ENCODE results near the gene TMPRSS6. TPM values are rescaled to one million over a fixed set of nuclear protein-coding genes. Genes with fewer than 3 reads are reported as not detected.
"Not testable (repeated sequence)": the region's sequence is repeated elsewhere in the genome, so short reads cannot be mapped to it uniquely, and the experiment has no call there.

Gene TMPRSS6
- total RNA-seq, 1 experiment from 2014 or later = not detected

- DNase-seq (ENCODE audit: extremely low read depth, low read depth) = no peak
Measured at GRCh38 chr22:37090920-37091695, 18.4 kb downstream of the TMPRSS6 start.

- DNase-seq (ENCODE audit: extremely low read depth, low read depth) = no peak
Measured at GRCh38 chr22:37089434-37089833, 20.1 kb downstream of the TMPRSS6 start.

GRCh38 chr22:37088750-37089408 lies 20.6 kb downstream of the TMPRSS6 start:
- no peak for DNase-seq (ENCODE audit: extremely low read depth, low read depth)

DNA sequence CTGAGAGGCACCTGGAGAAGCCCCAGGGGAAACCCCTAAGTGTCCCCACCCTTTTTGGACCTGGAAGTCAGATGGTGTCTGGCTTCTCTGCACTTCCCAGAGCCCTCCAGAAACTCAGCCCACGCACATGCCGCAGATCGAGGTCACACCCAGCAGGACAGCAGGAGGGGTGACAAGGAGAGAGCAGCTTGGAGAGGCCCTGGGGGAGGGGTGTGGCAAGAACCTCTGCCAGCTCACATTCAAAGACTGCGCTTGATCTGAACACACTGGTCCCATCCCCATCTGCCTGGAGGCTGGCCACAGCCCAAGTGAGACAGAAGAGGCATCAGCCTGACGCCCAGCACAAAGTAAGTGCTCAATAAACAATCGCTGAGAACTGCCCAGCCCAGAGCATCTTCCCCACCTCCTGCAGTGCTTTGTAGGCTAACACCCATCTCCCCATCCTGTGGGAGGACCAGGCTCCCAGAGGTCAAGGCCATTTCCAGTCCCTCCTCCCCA lies 21.4 kb downstream of the TMPRSS6 start:
- no peak for DNase-seq (ENCODE audit: extremely low read depth, low read depth)

GRCh38 chr22:37086184-37086583 lies 23.3 kb downstream of the TMPRSS6 start:
- no peak for DNase-seq (ENCODE audit: extremely low read depth, low read depth)

DNA sequence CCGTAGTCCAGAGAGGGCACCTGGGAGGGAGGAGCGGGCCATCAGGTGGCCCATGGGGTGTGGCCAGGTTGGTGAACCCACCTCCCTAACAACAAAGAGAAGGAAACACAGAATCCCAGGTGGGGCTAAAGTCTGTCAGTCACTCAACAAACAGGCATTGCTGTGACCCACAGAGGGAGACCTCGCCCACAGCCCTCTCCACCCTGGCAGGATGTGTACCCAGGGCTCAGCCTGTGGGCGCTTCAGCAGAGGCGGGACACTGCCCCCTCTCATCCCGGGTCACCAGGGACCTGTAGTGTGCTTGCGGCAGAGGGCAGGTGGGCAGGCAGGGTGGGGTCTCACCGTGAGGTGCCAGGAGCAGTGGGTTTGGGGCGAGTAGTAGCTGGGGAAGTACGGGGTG lies 25.1 kb downstream of the TMPRSS6 start:
- no peak for DNase-seq (ENCODE audit: extremely low read depth, low read depth)

DNA sequence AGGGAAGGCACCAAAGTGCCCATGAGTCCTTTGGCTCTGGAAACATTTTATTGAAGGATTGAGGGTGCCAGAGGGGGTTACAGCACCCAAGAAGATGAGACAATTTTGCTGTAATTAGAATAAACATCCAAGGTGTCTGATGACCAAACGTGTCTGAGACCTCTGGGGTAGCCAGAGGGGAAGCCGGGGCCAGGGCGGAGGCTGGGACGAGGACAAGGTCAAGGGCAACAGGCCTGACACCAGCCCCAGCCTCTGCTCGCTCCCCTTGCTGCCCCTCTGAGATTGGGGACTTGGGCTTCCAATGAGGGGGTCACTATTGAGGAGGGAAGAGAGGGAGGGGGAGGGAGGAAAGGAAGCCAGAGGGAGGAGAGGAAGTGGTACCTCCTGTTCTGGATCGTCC lies 25.6 kb downstream of the TMPRSS6 start:
- no peak for DNase-seq (ENCODE audit: extremely low read depth, low read depth)

- DNase-seq (ENCODE audit: extremely low read depth, low read depth) = no peak
Measured at GRCh38 chr22:37082251-37082873, 27.2 kb downstream of the TMPRSS6 start.

DNA sequence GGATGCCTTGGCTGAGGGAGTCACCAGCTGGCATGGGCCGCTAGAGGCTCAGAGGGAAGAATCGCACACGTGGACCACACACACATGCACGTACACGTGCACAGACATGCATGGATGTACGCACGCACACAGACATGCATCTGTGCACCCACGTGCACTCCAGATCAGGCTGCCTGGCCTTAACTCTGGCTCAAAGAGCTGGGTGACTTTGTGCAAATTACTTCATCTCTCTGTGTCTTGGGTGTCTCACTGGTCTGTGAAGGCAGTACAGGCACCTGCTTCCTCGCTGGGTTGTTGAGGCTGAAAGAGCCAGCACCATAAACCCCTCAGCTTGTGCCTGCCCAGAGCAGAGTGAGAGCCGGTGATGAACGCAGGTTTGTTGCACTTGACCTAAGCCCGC lies 28.7 kb downstream of the TMPRSS6 start:
- no peak for DNase-seq (ENCODE audit: extremely low read depth, low read depth)

DNA sequence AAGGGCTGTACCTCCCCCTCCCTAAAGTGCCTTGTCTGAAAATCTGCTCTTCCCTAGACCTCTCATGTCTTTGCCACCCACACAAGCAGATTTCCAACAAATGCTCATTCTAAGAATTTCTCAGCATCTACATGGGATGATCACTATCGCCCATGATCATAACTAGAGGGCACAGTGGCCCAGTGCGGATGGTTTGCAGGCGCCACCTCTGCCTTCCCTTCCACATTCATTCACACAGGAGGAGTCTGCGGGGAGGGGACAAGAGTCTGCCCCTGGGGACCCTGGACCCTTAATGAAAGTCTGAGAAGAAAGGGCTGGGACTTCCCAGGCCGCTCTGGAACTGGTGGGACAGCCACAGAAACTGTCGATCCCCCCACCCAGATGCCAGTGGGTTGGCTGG lies 29.1 kb downstream of the TMPRSS6 start:
- DNase-seq (ENCODE audit: extremely low read depth, low read depth) = no peak

DNA sequence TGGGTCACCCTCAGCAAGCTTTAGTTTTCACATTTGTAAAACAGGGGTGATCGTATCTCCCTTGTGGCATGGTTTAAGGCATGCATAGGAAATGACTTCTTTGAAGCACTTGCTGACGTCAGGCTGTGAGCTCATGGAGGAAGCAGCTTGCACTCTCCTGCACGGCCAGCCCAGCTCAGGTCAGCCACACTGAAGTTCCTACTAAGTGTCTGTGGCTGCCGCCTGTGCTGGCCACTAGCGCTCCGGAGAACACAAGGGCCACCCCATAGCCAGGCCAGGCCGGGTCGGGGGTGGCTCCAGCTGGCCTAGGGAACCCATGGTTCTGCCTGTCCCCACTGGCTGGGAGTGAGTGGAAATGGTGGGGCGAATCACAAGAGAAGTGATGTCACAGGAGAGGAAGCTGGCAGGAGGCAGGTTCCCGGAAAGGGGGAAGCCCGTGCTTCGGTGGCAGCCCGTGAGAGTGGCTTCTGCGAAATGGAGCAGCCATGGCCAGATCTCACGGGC lies 29.8 kb downstream of the TMPRSS6 start:
- no peak for DNase-seq (ENCODE audit: extremely low read depth, low read depth)

GRCh38 chr22:37079158-37079557 lies 30.4 kb downstream of the TMPRSS6 start:
- DNase-seq (ENCODE audit: extremely low read depth, low read depth) = no peak

GRCh38 chr22:37077802-37078448 lies 31.6 kb downstream of the TMPRSS6 start:
- DNase-seq (ENCODE audit: extremely low read depth, low read depth) = no peak

GRCh38 chr22:37075822-37076433 lies 33.6 kb downstream of the TMPRSS6 start:
- DNase-seq (ENCODE audit: extremely low read depth, low read depth) = no peak

DNA sequence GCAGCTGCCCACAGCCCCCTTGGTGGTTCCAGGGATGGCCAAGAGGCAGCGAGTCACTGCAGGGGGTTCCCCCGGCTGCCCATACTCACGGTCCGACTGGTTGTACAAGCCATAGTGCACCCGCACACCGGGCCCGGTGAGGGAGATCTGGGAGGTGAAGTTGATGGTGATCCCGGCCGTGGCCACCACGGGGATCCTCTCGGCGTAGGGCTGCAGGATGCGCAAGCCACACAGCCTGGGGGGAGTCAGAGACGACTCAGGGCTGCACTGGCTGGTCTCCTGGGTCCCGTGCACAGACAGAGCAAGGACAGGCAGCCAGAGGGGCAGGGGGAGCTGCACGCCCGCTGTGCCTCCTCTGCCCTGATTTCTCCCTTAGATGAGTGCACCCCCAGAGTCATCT lies 34.5 kb downstream of the TMPRSS6 start:
- no peak for DNase-seq (ENCODE audit: extremely low read depth, low read depth)

- no peak for DNase-seq (ENCODE audit: extremely low read depth, low read depth)
Measured at GRCh38 chr22:37074537-37074936, 35.0 kb downstream of the TMPRSS6 start.

GRCh38 chr22:37072673-37073072 lies 36.8 kb downstream of the TMPRSS6 start:
- DNase-seq (ENCODE audit: extremely low read depth, low read depth) = no peak

- not testable (repeated sequence) for DNase-seq (ENCODE audit: extremely low read depth, low read depth)
Measured at GRCh38 chr22:37071850-37072592, 37.5 kb downstream of the TMPRSS6 start.

DNA sequence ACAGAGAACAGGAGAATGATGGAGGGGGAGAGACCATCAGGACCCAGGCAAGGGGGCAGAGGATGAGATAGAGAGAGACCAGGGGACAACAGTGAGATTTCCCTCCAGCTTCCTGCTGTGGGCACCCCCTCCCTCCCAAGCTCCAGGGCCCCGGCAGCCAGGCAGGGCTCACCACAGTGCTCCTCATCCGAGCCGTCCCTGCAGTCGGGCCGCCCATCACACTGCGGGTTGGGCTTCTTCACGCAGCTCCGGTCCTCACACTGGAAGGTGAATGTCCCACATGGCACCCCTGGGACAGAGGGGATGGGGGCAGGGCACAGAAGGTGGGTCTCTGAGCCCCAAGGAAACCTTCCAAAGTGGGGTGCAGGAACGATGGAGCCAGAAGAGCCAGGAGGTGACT lies 38.8 kb downstream of the TMPRSS6 start:
- DNase-seq (ENCODE audit: extremely low read depth, low read depth) = no peak

GRCh38 chr22:37070334-37070733 lies 39.2 kb downstream of the TMPRSS6 start:
- no peak for DNase-seq (ENCODE audit: extremely low read depth, low read depth)
